Measurements from ENCODE around the gene CMSS1. TPM values are rescaled to one million over a fixed set of nuclear protein-coding genes. Genes with fewer than 3 reads are reported as not detected.

Gene CMSS1
- polyA plus RNA-seq, 1 of the 3 experiments (the other 2 are of a cell fraction) = 9.1 TPM

- TF ChIP-seq RAD21 (IDR thresholded peaks at IDR 0.05; ENCODE audit: low read length) (no peak), RXRA (IDR thresholded peaks at IDR 0.05; ENCODE audit: borderline replicate concordance, low read depth) (no peak), TCF12 (IDR thresholded peaks at IDR 0.05) (peak; percentile 28; the same call in 1 of the 2 replicates), CHD2 (IDR thresholded peaks at IDR 0.05; ENCODE audit: low read length, partially characterized antibody) (no peak), NRF1 (IDR thresholded peaks at IDR 0.05; ENCODE audit: low read depth, low read length) (no peak), CTCF (IDR thresholded peaks at IDR 0.05) (no peak), PBX3 (IDR thresholded peaks at IDR 0.05) (0 out of 2 replicates have a peak, but pooled peaks have one; percentile 9), FOXM1 (IDR thresholded peaks at IDR 0.05; ENCODE audit: low read depth) (no peak), USF2 (IDR thresholded peaks at IDR 0.05; ENCODE audit: borderline replicate concordance, low read depth, low read length) (no peak), RCOR1 (IDR thresholded peaks at IDR 0.05; ENCODE audit: low read length) (no peak), NFIC (IDR thresholded peaks at IDR 0.05; ENCODE audit: borderline replicate concordance) (no peak), POLR2AphosphoS5 (IDR thresholded peaks at IDR 0.05; ENCODE audit: low read depth, low read length) (no peak), GABPA (IDR thresholded peaks at IDR 0.05; ENCODE audit: low read depth) (no peak), USF1 (IDR thresholded peaks at IDR 0.05; ENCODE audit: borderline replicate concordance, low read depth) (no peak), FOSL2 (IDR thresholded peaks at IDR 0.05; ENCODE audit: borderline replicate concordance, low read depth) (no peak; the same call in 1 of the 2 replicates), JUND (IDR thresholded peaks at IDR 0.05) (0 out of 2 replicates have a peak, but pooled peaks have one; percentile 5), MAX (IDR thresholded peaks at IDR 0.05; ENCODE audit: low read depth) (no peak), TAF1 (IDR thresholded peaks at IDR 0.05; ENCODE audit: borderline replicate concordance, low read depth, low read length) (no peak), GATA2 (CRISPR knock-in tag; IDR thresholded peaks at IDR 0.05) (no peak)
- Histone ChIP-seq H3K9ac (peak overlapping the region; percentile 18; the same call in 1 of the 2 replicates), H3K79me2 (ENCODE audit: insufficient read depth) (no peaks in the 10 kb centered on the region), H3K4me1 (ENCODE audit: control insufficient read depth in 1 of 2, insufficient read depth in 2 of 2, low read depth in 1 of 2, low read length in 1 of 2) (peaks cover 3 to 20% of the 10 kb centered on the region in 2 experiments), H3K9me3 (no peaks in the 10 kb centered on the region), H3K4me3 (ENCODE audit: low read depth in 2 of 2, low read length in 1 of 2) (no peak overlapping the region), H3K4me2 (no peak overlapping the region), H3K36me3 (replicated peaks in 1 of 2; ENCODE audit: control insufficient read depth in 1 of 2, insufficient read depth in 2 of 2, low read length in 1 of 2) (no peaks in the 10 kb centered on the region), H3K27ac (ENCODE audit: low read depth in 2 of 2, low read length in 1 of 2) (peak overlapping the region in 1 of 2 experiments; percentile 72; a peak in 2 of 4 replicates), H4K20me1 (ENCODE audit: insufficient read depth) (no peaks in the 10 kb centered on the region), H3K9me2 (no peaks in the 10 kb centered on the region), H2AFZ (ENCODE audit: low read depth) (no peak overlapping the region), H3K27me3 (ENCODE audit: insufficient read depth) (no peaks in the 10 kb centered on the region), H3F3A (replicated peaks; ENCODE audit: insufficient read depth) (peaks cover 14% of the 10 kb centered on the region)
- POLR2A ChIA-PET = no interaction called here
- DNase-seq = no peak
- CTCF ChIA-PET = interaction anchor here (2.0 kb wide), 1 partner anchor 18 kb away, joined by 7 read pairs; no protein-coding TSS in a partner anchor
Measured at GRCh38 chr3:100087198-100087597, 269.5 kb downstream of the CMSS1 start.

Data from SK-N-SH (cell line).